AG04450 (cell line): ENCODE results near the gene NEURL2. TPM values are rescaled to one million over a fixed set of nuclear protein-coding genes. Genes with fewer than 3 reads are reported as not detected.
"Not testable (repeated sequence)": the region's sequence is repeated elsewhere in the genome, so short reads cannot be mapped to it uniquely, and the experiment has no call there.

Source experiments
- CTCF ChIA-PET: fragments of 300-600, 350-600 bp; formaldehyde crosslinking; extraction: SDS; loops from one replicate; lab custom pipeline; 2022; ENCODE audit warnings: antibody characterized with exemption, inconsistent platforms; lab: Charles Lee
- POLR2A ChIA-PET: fragments of 350-600 bp; formaldehyde crosslinking; extraction: SDS; loops from one replicate; lab custom pipeline; 2021; ENCODE audit warnings: antibody characterized with exemption, inconsistent platforms; lab: Yijun Ruan, JAX
- DNase-seq: peaks from one replicate; pipeline ENCODE4 v3.0.0-alpha.2; 2011; ENCODE audit warnings: low read depth, low spot score
- H3K27ac ChIP-seq: one replicate; pipeline ENCODE4 v1.5.1; 2012; ENCODE audit warnings: low read depth, low read length, control low read depth
- H3K27me3 ChIP-seq: one replicate; pipeline ENCODE4 v1.6.0; 2012; ENCODE audit warnings: low read length; ENCODE audit not compliant: control insufficient read depth, insufficient read depth
- H3K4me3 ChIP-seq: 2 replicates; pipeline ENCODE4 v1.5.1; 2011; ENCODE audit warnings: mild to moderate bottlenecking, low read depth, low read length, control low read depth
- H3K9me3 ChIP-seq: 2 replicates; pipeline ENCODE4 v1.5.1; 2012; ENCODE audit warnings: low read length; ENCODE audit not compliant: control insufficient read depth, insufficient read depth
- polyA plus RNA-seq: library from polyadenylated mRNA; depleted of rRNA; stranded (reverse); fragments of >200 nt; gene quantifications from 2 replicates; pipeline ENCODE4 v1.2.3, GENCODE V29; 2011
- TF ChIP-seq, protein P1 (sequence below): IDR thresholded peaks from 2 replicates; pipeline ENCODE4 v1.5.1; 2011; ENCODE audit warnings: low read depth, low read length, control low read depth, inconsistent platforms

NEURL2 gene
- polyA plus RNA-seq, 1 experiment = 1.1 TPM

DNA sequence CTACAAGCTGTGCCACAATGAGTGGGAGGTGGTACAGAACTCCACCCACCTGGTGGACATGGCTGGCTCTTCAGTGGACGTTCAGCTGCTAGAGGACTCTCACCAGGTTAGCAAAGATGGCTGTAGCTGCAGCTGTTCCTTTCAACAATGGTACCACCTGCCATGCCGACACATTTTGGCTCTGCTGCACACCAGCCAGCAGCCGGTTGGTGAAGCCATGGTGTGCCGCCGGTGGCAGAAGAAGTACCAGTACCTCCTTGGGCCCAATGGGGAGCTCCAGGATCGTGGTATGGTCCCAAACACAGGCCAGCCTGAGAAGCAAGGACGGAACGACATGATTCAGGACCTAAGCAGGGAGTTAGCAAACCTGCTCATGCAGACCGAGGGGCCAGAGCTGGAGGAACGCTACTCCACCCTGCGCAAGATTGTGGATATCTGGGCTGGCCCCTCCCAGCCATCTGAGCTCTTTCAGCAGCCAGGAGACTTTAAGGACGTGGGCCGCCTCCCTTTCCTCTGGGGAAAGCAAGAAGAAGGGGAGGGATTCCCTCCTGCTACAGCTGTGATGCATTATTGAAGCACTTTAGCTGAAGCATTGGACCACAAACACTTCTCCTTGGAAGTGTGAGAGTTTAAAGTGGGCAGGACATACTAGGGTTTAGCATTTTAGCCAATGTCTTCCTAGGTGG, 12.8 kb downstream of the NEURL2 start:
- no peaks in the 10 kb centered on the region for H3K27me3 ChIP-seq
- H3K9me3 ChIP-seq = no peaks in the 10 kb centered on the region
- no peak overlapping the region for H3K4me3 ChIP-seq
- TF ChIP-seq, protein P1, sequence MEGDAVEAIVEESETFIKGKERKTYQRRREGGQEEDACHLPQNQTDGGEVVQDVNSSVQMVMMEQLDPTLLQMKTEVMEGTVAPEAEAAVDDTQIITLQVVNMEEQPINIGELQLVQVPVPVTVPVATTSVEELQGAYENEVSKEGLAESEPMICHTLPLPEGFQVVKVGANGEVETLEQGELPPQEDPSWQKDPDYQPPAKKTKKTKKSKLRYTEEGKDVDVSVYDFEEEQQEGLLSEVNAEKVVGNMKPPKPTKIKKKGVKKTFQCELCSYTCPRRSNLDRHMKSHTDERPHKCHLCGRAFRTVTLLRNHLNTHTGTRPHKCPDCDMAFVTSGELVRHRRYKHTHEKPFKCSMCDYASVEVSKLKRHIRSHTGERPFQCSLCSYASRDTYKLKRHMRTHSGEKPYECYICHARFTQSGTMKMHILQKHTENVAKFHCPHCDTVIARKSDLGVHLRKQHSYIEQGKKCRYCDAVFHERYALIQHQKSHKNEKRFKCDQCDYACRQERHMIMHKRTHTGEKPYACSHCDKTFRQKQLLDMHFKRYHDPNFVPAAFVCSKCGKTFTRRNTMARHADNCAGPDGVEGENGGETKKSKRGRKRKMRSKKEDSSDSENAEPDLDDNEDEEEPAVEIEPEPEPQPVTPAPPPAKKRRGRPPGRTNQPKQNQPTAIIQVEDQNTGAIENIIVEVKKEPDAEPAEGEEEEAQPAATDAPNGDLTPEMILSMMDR = no peak
- ChIA-PET POLR2A (no interaction called here), CTCF (interaction anchor here (1.7 kb wide), 1 partner anchor 12 kb away, joined by 4 read pairs; no protein-coding TSS in a partner anchor)
- no peak overlapping the region for H3K27ac ChIP-seq
- no peak for DNase-seq

DNA sequence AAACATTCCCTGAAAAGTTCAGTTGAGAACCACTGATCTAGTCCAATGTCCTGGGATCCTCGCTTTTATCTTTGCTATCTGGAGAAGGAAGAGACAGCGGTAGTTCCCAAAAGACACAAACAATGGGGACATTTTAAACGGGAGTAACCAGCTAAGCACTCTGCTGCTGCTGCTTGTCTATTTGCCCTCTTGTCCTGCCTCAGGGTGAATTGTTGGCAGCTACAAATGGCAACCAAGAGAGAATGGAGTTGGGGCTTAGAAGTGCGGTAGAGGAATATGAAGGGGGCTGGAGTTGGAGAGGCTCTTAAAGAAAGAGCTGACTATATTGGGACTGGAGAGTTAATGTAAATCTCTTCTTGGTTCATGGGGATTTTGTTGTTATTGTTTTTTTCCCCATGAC, 16.4 kb downstream of the NEURL2 start:
- CTCF ChIA-PET = no interaction called here
- TF ChIP-seq, protein P1 = no peak

DNA sequence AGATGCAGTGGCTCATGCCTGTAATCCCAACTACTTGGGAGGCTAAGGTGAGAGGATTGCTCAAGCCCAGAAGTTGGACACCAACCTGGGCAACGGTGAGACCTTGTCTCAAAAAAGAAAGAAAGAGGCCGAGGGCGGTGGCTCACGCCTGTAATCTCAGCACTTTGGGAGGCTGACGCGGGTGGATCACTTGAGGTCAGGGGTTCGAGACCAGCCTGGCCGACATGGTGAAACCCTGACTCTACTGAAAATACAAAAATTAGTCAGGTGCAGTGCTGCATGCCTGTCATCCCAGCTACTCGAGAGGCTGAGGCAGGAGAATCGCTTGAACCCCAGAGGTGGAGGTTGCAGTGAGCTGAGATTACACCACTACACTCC, 16.9 kb downstream of the NEURL2 start:
- POLR2A ChIA-PET, DNase-seq, H3K27me3 ChIP-seq, H3K9me3 ChIP-seq, H3K4me3 ChIP-seq, H3K27ac ChIP-seq: not testable (repeated sequence)
- CTCF ChIA-PET = interaction anchor here (1.0 kb wide), 1 partner anchor 15 kb away, joined by 3 read pairs; no protein-coding TSS in a partner anchor

More for the DNA sequence above, 16.4 kb downstream of the NEURL2 start:
- Histone ChIP-seq H3K27me3 (no peaks in the 10 kb centered on the region), H3K9me3 (no peaks in the 10 kb centered on the region), H3K4me3 (no peak overlapping the region), H3K27ac (no peak overlapping the region)
- POLR2A ChIA-PET = no interaction called here
- no peak for DNase-seq

DNA sequence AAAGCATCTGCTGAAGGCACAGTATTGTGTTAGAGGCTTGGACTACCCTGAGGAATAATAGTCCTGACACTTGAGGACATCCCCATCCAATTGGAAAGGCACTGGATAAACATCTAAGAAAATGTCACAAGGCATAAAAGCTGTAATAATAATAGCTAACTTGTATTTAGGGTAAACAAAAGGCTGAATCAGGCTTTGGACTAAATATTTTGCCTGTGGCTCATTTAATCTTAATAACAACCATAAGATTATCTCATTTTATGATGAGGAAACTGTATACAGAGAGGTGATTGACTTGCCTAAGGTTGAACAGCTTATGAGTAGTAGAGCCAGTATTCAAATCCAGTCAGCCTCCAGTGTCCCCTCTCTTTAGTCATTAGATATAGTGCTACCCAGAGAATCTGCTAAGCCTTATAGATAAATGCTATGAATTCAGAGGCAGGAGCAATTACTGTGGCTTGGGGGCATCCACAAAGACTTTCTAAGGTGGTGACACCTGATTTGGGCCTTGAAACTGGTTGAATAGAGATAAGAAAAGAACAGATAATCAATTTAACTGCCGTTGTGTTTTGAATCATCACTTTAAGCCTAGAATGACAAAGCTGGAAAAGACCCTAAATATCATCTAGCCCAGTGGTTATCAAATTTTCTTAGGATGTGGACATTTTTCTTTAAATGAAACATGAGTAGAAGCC, 17.5 kb downstream of the NEURL2 start:
- no peak overlapping the region for H3K27ac ChIP-seq
- CTCF ChIA-PET = interaction anchor here (1.0 to 1.2 kb wide), 3 partner anchors 10 to 97 kb away, joined by 3 to 6 read pairs (median 5); no protein-coding TSS in a partner anchor
- DNase-seq = no peak
- H3K9me3 ChIP-seq = no peaks in the 10 kb centered on the region
- H3K4me3 ChIP-seq = no peak overlapping the region
- H3K27me3 ChIP-seq = no peaks in the 10 kb centered on the region
- POLR2A ChIA-PET = no interaction called here
- TF ChIP-seq, protein P1 = no peak

DNA sequence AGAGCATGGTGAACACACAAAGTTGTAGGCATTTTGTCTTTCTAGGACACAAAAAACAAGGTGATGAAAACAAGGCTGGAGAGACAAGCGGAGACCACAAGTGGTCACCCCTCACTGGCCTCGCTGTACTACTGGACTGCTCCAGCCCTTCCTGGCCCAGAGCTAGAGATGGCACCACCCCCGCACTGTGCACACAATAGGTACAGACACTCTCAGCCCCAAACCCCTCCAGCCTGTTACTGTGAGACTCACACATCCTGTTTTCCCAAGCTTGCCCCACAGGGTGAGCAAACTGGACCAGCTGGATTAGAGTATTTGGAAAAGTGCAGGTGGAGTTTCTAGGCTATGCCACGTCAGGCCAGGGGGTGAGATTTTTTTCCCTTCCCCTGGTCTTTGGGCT, 18.4 kb downstream of the NEURL2 start:
- Histone ChIP-seq H3K4me3 (no peak overlapping the region), H3K9me3 (no peaks in the 10 kb centered on the region), H3K27me3 (no peaks in the 10 kb centered on the region), H3K27ac (no peak overlapping the region)
- ChIA-PET POLR2A (interaction anchor here (0.6 kb wide), 1 partner anchor 63 kb away, joined by 3 read pairs; no protein-coding TSS in a partner anchor), CTCF (interaction anchor here (1.1 to 1.7 kb wide), 3 partner anchors 9 to 98 kb away, joined by 4 to 6 read pairs (median 5); no protein-coding TSS in a partner anchor)
- DNase-seq = no peak
- TF ChIP-seq, protein P1 = no peak
